Activated CD4-positive, CD25-positive, alpha-beta regulatory T cell treated with anti-CD3 and anti-CD28 coated beads, Interleukin-2, amount 50 U/mL, for 16 hours (primary cell): Measurements from ENCODE around the gene DMRTB1.

Experiments used
- DNase-seq: peaks from one replicate; pipeline ENCODE4 v3.0.0-alpha.2; 2020; ENCODE audit warnings: low read depth, low spot score

DMRTB1 gene

GRCh38 chr1:53435151-53435550 is 24.0 kb upstream of the DMRTB1 start:
- no peak for DNase-seq

GRCh38 chr1:53438427-53439336 is 20.5 kb upstream of the DMRTB1 start:
- no peak for DNase-seq

- DNase-seq: no peak
Observed at GRCh38 chr1:53439337-53440207, 19.6 kb upstream of the DMRTB1 start.

GRCh38 chr1:53440633-53441032 is 18.6 kb upstream of the DMRTB1 start:
- DNase-seq: no peak

GRCh38 chr1:53442299-53442698 is 16.9 kb upstream of the DMRTB1 start:
- no peak for DNase-seq

- DNase-seq: no peak
Observed at GRCh38 chr1:53446051-53446450, 13.1 kb upstream of the DMRTB1 start.

- no peak for DNase-seq
Observed at GRCh38 chr1:53447413-53447812, 11.8 kb upstream of the DMRTB1 start.

- DNase-seq: no peak
Observed at GRCh38 chr1:53448241-53448841, 10.9 kb upstream of the DMRTB1 start.

- DNase-seq: no peak
Observed at GRCh38 chr1:53449021-53449420, 10.2 kb upstream of the DMRTB1 start.

- no peak for DNase-seq
Observed at GRCh38 chr1:53449693-53450092, 9.5 kb upstream of the DMRTB1 start.

- DNase-seq: no peak
Observed at GRCh38 chr1:53450225-53450624, 9.0 kb upstream of the DMRTB1 start.

- no peak for DNase-seq
Observed at GRCh38 chr1:53454019-53454418, 5.2 kb upstream of the DMRTB1 start.

- DNase-seq: no peak
Observed at GRCh38 chr1:53455364-53455991, 3.7 kb upstream of the DMRTB1 start.

- no peak for DNase-seq
Observed at GRCh38 chr1:53458634-53459033, 565 bp upstream of the DMRTB1 start.

- DNase-seq: no peak
Observed at GRCh38 chr1:53460211-53460634, 1.0 kb downstream of the DMRTB1 start.

- no peak for DNase-seq
Observed at GRCh38 chr1:53460666-53461322, 1.6 kb downstream of the DMRTB1 start.

- DNase-seq: no peak
Observed at GRCh38 chr1:53461323-53462044, 2.3 kb downstream of the DMRTB1 start.

GRCh38 chr1:53462193-53462592 is 3.0 kb downstream of the DMRTB1 start:
- DNase-seq: no peak

- no peak for DNase-seq
Observed at GRCh38 chr1:53462769-53463501, 3.7 kb downstream of the DMRTB1 start.
